ENCODE data around the gene DOCK3. TPM values are rescaled to one million over a fixed set of nuclear protein-coding genes. Genes with fewer than 3 reads are reported as not detected.

Gene DOCK3
- total and polyA plus RNA-seq, 2 donors from 2014 or later = 0.49 to 0.54 TPM

DNA sequence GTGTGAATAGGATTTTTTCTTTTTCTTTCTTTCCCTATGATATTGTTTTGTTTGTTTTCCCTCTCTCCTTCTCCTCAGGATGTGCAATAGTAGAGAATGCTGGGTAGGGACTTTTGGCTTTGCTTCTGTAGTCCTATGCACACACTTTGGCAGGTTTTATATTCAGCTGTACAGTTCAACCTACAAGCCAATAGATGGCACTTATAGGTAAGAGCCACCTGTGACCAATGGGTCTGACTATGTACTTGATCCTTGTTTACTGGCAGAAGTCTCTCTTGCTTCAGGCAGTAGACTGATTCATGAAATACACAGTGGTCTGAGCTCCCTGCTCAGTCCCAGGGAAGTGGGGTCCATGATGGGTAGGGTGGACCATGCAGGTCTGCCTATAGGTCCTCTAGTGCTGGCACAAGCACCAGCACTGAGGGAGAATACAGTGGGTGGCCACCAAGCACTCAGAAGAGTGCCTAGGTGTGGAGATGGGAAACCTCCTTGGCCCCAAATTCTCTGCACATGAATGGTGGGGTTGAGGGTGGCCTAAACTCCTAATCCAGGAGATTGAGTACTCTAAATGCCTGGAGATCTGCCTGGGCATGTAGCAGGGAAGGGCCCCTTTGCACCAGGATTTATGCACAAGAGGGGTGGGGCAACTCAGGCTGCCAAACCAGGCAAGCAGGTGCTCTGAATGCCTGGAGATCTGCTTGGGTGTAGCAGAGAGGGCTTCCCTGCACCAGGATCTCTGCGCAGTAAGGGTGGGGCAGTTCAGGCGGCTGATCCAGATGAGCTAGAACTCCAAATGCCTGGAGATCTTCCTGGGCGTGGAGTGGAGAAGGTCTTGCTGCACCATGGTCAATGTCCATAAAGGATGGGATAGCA, 176.1 kb downstream of the DOCK3 start:
- no peak for DNase-seq
- no peak for FAIRE-seq
- no peak overlapping the region for H3K4me3 ChIP-seq (ENCODE audit: low read length in 3 of 3)
- TF ChIP-seq, protein P1, sequence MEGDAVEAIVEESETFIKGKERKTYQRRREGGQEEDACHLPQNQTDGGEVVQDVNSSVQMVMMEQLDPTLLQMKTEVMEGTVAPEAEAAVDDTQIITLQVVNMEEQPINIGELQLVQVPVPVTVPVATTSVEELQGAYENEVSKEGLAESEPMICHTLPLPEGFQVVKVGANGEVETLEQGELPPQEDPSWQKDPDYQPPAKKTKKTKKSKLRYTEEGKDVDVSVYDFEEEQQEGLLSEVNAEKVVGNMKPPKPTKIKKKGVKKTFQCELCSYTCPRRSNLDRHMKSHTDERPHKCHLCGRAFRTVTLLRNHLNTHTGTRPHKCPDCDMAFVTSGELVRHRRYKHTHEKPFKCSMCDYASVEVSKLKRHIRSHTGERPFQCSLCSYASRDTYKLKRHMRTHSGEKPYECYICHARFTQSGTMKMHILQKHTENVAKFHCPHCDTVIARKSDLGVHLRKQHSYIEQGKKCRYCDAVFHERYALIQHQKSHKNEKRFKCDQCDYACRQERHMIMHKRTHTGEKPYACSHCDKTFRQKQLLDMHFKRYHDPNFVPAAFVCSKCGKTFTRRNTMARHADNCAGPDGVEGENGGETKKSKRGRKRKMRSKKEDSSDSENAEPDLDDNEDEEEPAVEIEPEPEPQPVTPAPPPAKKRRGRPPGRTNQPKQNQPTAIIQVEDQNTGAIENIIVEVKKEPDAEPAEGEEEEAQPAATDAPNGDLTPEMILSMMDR (IDR thresholded peaks at IDR 0.05; ENCODE audit: borderline replicate concordance, extremely low read depth, insufficient read depth) = no peak
- H3K9me3 ChIP-seq (ENCODE audit: control insufficient read depth in 2 of 3, insufficient read depth in 1 of 3, low read length in 3 of 3) = peaks cover 0 to 9% (median 0%) of the 10 kb centered on the region in 3 donors
- no peak overlapping the region for H3K27ac ChIP-seq (ENCODE audit: low read depth in 2 of 2, low read length in 2 of 2)
- intact Hi-C loops (cut with DNase I) = no loop called here
- H3K4me1 ChIP-seq (ENCODE audit: control insufficient read depth in 2 of 3, insufficient read depth in 2 of 3, low read depth in 1 of 3, low read length in 3 of 3) = no peaks in the 10 kb centered on the region
- H3K36me3 ChIP-seq (ENCODE audit: control insufficient read depth in 2 of 3, insufficient read depth in 3 of 3, low read length in 3 of 3) = no peaks in the 10 kb centered on the region
- no peaks in the 10 kb centered on the region for H3K27me3 ChIP-seq (ENCODE audit: control insufficient read depth, insufficient read depth, low read length)
- no peak overlapping the region for H3K9ac ChIP-seq (ENCODE audit: low read length in 3 of 3)

DNA sequence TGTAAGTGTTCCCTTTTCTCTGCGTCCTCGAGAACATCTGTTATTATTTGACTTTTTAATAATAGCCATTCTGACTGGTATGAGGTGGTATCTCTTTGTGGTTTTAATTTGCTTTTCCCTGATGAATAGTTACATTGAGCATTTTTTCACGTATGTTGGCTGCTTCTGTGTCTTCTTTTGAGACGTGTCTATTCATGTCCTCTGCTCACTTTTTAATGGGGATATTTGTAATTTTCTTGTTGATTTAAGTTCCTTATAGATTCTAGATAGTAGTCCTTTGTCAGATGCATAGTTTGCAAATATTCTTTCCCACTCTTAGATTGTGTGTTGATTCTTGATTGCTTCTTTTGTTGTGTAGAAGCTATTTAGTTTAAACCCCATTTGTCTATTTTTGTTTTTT, 179.2 kb downstream of the DOCK3 start:
- H3K36me3 ChIP-seq (ENCODE audit: control insufficient read depth in 2 of 3, insufficient read depth in 3 of 3, low read length in 3 of 3) = no peaks in the 10 kb centered on the region
- TF ChIP-seq, protein P1 (IDR thresholded peaks at IDR 0.05; ENCODE audit: borderline replicate concordance, extremely low read depth, insufficient read depth) = no peak
- H3K9me3 ChIP-seq (ENCODE audit: control insufficient read depth in 2 of 3, insufficient read depth in 1 of 3, low read length in 3 of 3) = no peaks in the 10 kb centered on the region
- H3K4me1 ChIP-seq (ENCODE audit: control insufficient read depth in 2 of 3, insufficient read depth in 2 of 3, low read depth in 1 of 3, low read length in 3 of 3) = no peaks in the 10 kb centered on the region
- H3K27ac ChIP-seq (ENCODE audit: low read depth in 2 of 2, low read length in 2 of 2) = no peak overlapping the region
- no peak overlapping the region for H3K9ac ChIP-seq (ENCODE audit: low read length in 3 of 3)
- DNase-seq (no peak), FAIRE-seq (no peak)
- intact Hi-C loops (cut with DNase I) = no loop called here
- H3K27me3 ChIP-seq (ENCODE audit: control insufficient read depth, insufficient read depth, low read length) = no peaks in the 10 kb centered on the region
- H3K4me3 ChIP-seq (ENCODE audit: low read length in 3 of 3) = no peak overlapping the region

DNA sequence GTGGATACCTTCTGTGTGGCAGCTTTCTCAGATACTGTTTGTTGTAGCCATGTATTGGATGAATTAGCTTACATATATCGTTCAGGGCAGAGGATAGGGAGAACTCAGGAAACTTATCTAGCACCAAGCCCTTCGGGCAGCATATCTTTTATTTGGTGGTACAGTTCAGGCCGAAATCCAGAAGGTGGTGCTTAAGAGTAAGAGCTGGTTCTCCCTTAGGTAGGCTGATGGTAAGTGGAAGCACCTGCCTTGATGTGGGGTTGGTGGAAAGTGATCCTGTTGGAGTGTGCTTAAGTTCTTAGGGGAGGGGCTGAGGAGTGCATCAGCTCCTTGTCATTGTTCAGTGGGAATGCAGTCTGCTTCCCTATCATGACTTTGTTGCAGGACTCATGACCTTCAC, 187.5 kb downstream of the DOCK3 start:
- Histone ChIP-seq H3K4me3 (ENCODE audit: low read length in 3 of 3) (no peak overlapping the region), H3K9ac (ENCODE audit: low read length in 3 of 3) (no peak overlapping the region), H3K4me1 (ENCODE audit: control insufficient read depth in 2 of 3, insufficient read depth in 2 of 3, low read depth in 1 of 3, low read length in 3 of 3) (no peaks in the 10 kb centered on the region), H3K27me3 (ENCODE audit: control insufficient read depth, insufficient read depth, low read length) (no peaks in the 10 kb centered on the region), H3K9me3 (ENCODE audit: control insufficient read depth in 2 of 3, insufficient read depth in 1 of 3, low read length in 3 of 3) (no peaks in the 10 kb centered on the region), H3K36me3 (ENCODE audit: control insufficient read depth in 2 of 3, insufficient read depth in 3 of 3, low read length in 3 of 3) (no peaks in the 10 kb centered on the region), H3K27ac (ENCODE audit: low read depth in 2 of 2, low read length in 2 of 2) (no peak overlapping the region)
- intact Hi-C loops (cut with DNase I) = no loop called here
- DNase-seq (no peak), FAIRE-seq (no peak)
- TF ChIP-seq, protein P1 (IDR thresholded peaks at IDR 0.05; ENCODE audit: borderline replicate concordance, extremely low read depth, insufficient read depth) = no peak

All from kidney (tissue), 14 donors.